ENCODE data around the gene SLC25A45.

SLC25A45 gene

GRCh38 chr11:65403607-65404121, 21.2 kb upstream of the SLC25A45 start:
- no peak for DNase-seq (ENCODE audit: low spot score)

- DNase-seq (ENCODE audit: low spot score) = no peak
These were observed 20.3 kb upstream of the SLC25A45 start for GRCh38 chr11:65402790-65403189.

- DNase-seq (ENCODE audit: low spot score) = no peak
These were observed 19.4 kb upstream of the SLC25A45 start for GRCh38 chr11:65401803-65402248.

- no peak for DNase-seq (ENCODE audit: low spot score)
These were observed 18.8 kb upstream of the SLC25A45 start for GRCh38 chr11:65401073-65401802.

GRCh38 chr11:65400307-65401072, 18.0 kb upstream of the SLC25A45 start:
- DNase-seq (ENCODE audit: low spot score) = no peak

- DNase-seq (ENCODE audit: low spot score) = no peak
These were observed 17.4 kb upstream of the SLC25A45 start for GRCh38 chr11:65399845-65400244.

- no peak for DNase-seq (ENCODE audit: low spot score)
These were observed 16.8 kb upstream of the SLC25A45 start for GRCh38 chr11:65399249-65399648.

- DNase-seq (ENCODE audit: low spot score) = no peak
These were observed 16.0 kb upstream of the SLC25A45 start for GRCh38 chr11:65398362-65398910.

GRCh38 chr11:65396769-65397745, 14.6 kb upstream of the SLC25A45 start:
- DNase-seq (ENCODE audit: low spot score) = no peak

- no peak for DNase-seq (ENCODE audit: low spot score)
These were observed 13.6 kb upstream of the SLC25A45 start for GRCh38 chr11:65395961-65396530.

- no peak for DNase-seq (ENCODE audit: low spot score)
These were observed 11.7 kb upstream of the SLC25A45 start for GRCh38 chr11:65394125-65394536.

GRCh38 chr11:65393513-65394079, 11.2 kb upstream of the SLC25A45 start:
- no peak for DNase-seq (ENCODE audit: low spot score)

GRCh38 chr11:65392899-65393298, 10.5 kb upstream of the SLC25A45 start:
- no peak for DNase-seq (ENCODE audit: low spot score)

GRCh38 chr11:65392186-65392829, 9.9 kb upstream of the SLC25A45 start:
- DNase-seq (ENCODE audit: low spot score) = no peak

- DNase-seq (ENCODE audit: low spot score) = peak; percentile 37
These were observed 8.6 kb upstream of the SLC25A45 start for GRCh38 chr11:65390996-65391395.

GRCh38 chr11:65390099-65390941, 7.9 kb upstream of the SLC25A45 start:
- DNase-seq (ENCODE audit: low spot score) = no peak

GRCh38 chr11:65389294-65389980, 7.0 kb upstream of the SLC25A45 start:
- DNase-seq (ENCODE audit: low spot score) = no peak

GRCh38 chr11:65388731-65389130, 6.3 kb upstream of the SLC25A45 start:
- no peak for DNase-seq (ENCODE audit: low spot score)

Measured in kidney tubule cell (primary cell).